Measurements from ENCODE around the gene ARHGAP26.
A peak's percentile ranks its signal among the peaks of the same experiment; 100 is the strongest.

ARHGAP26 gene

DNA sequence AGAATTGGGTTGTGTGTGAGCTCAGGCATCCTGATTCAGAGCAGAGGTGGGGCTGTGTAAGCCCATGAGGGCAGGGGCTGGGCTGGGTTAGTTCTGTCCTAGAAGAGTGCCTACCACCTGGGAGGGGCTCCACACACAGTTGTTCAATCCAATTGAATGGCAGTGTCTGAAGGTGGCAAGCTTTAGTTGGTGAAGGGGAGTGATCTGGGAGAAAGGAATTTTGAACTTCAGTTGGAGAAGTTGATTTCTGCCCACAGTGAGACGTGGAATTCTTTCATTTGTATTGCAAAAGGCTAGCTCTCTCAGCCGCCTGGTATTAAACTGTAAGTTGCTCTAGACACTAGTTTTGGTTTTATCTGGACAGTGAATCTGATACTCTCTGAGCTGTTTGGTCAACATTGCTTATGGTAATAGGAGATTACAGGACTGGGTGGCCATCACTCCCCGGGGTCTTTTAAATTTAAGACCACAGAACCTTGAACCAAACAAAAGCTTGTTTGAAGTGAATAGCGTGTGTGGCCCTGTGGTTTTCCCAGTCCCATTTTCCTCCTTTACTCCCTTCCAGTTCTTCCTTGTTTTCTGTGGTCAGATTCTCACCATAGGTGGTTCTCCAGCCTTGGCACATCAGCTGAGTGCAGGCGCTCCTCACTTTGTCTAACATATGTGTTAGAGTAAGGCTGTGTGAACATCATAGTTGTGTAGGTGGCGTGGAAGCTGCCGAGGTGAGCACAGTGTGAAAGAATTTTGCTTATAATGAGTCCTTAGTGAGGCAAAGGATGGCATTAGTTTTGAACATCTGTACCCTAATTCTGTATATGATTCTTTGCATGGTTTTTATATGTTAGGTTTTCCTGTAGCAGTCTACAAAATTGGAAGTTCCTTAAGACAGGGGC, 78.0 kb downstream of the ARHGAP26 start:
- DNase-seq (ENCODE audit: low spot score) (no peak), FAIRE-seq (no peak)

DNA sequence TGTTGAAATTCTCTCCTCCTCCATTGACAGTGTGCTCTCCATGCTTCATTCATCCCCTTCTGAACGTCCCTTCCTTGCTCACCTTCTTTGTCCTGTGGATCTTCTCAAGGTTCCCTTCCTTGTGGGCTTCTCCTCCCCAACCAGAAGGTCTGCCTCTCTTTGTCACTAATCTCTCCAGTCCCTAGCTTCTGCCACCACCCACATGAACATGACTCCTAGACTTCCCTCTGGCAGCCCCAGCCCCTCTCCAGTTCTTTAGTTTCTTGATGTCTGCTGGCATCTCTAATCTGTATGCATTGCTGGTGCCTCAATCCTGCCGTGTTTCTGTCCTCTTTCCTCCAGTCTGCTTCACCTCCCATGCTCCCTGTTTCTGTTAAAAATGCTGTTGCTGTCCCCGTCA, 79.3 kb downstream of the ARHGAP26 start:
- FAIRE-seq (no peak), DNase-seq (ENCODE audit: low spot score) (no peak)

DNA sequence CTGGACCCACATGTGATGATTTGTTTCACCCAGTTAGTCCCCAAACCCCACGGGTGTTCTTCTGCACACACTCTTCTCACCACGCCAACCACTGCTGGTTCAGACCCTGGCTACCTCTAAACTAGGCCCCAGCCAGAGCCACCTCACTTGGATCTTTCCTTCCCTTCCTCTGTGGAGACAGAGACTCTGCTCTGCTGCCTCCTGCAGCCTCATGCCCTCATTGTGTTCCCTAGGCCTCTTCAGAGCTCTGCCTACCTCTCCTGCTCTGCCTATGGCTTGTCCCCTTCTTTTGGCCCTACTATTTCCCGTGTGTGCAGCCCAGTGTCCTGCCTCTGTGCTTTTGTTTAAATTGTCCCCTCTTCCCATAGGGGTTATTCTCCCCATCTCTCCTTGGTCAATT, 79.7 kb downstream of the ARHGAP26 start:
- no peak for DNase-seq (ENCODE audit: low spot score)
- no peak for FAIRE-seq

DNA sequence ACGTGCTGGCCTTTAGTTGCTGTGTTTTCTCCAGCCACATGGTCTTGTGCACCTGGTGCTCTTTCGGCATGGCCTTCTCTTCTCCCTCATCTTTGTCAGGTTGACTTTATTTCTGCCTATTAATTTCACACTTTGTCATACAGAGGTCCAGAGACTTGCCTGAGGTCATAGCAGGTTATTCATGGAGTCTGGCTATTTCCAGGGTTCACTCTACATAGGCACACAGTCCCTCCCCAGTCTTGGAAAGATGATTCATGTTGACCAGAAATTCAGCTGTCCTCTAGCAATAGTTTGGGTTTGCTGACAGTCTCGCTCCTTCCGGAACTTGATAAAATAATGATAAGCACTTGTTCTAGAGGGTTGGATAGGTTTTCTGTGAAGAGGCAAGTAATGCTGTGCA, 81.6 kb downstream of the ARHGAP26 start:
- FAIRE-seq (no peak), DNase-seq (ENCODE audit: low spot score) (no peak)

DNA sequence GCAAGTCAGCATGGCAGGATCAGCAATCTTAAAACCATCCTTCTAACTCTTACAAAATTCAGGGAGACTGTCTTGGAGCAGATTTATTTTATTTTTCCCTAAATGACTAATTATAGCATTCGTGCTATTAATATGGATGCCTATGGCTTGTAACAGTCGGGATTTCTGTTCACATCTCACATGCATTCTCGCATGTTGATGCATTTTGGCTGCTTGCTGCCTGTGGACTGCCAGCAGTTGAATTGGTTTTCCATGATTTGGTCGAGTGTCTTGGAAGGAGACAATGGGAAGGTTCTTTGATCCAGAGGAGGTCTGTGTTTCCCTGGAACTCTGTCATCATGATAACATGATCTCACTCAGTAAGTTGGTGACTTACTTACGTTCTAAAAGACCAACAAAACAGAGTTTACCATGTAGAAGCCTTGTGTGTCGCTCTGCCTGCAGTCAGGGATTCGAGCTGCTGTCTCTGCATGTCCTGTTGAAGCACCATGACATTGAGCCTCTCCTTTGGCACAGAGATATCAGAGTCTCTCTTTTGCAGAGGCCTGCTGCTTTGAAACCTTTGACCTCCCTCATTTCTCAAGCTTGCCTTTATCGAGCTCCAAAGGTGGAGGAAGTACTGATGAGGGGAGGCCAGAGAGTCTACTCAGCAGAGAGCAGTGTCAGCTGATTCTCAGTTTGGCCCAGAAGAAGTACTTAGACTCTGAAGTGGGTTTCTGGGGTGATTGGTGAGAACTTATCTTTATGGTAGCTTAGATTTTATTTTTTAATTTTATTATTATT, 82.4 kb downstream of the ARHGAP26 start:
- DNase-seq (ENCODE audit: low spot score) (no peak), FAIRE-seq (no peak)

DNA sequence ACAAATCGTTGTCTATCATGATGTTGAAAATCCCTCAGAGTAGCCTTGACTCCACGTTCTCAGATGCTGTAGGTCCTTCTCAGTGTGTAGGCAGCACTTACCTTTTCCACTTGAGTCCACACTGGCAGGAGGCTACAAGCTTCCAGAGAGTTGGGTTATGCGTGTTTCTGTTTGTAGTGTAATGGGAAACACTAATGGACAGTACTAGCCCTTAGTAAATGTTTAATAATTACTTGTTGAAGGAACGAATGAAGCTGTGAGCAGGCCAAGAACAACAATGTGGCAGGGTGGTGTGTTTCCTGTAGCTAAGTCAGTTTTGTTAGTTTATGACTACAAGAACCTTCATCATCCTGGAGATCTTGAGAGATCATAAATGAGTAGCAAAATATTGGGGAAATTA, 83.5 kb downstream of the ARHGAP26 start:
- no peak for FAIRE-seq
- no peak for DNase-seq (ENCODE audit: low spot score)

DNA sequence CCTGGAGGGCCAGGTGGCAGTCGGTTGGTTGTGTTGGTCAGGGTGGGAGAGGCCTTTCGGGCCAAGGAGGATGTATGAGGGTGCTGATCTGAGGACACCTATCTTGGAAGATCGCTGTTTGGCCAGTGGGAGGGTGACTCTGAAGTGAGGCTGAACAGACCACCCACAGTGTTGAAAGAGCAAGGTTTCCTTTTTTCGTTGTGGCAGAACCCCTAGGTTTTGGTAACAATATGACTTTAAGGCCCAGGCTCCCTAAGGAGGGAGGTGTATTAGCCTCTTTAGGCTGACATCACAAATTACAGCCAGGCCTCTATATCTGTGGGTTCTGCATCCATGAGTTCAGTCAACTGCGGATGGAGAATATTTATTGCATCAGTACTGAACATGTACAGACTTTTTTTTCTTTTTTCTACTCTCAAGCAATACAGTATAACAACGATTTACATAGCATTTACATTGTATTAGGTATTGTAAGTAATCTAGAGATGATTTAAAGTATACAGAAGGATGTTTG, 86.1 kb downstream of the ARHGAP26 start:
- DNase-seq (ENCODE audit: low spot score) (no peak), FAIRE-seq (no peak)

DNA sequence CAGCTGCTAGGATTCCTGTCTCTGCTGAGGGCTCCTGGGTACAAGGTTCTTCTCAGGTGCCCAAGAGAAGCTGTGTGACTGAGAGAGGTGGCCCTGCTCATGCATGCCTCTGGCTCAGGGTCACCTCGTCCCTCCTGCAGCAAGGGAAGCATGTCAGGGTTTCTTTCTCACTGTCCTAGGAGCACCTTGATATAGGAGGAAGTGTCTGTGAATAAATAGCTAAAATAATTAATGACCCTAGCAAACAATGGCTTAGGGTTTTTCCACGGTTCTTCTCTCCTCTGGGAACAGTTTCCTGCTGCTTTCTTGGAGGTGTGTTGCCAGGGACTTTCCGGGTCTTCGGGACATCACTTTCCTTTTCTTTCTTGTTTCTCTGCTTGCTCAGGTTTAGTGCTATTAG, 87.2 kb downstream of the ARHGAP26 start:
- DNase-seq (ENCODE audit: low spot score) (peak; percentile 54), FAIRE-seq (peak; percentile 68)

DNA sequence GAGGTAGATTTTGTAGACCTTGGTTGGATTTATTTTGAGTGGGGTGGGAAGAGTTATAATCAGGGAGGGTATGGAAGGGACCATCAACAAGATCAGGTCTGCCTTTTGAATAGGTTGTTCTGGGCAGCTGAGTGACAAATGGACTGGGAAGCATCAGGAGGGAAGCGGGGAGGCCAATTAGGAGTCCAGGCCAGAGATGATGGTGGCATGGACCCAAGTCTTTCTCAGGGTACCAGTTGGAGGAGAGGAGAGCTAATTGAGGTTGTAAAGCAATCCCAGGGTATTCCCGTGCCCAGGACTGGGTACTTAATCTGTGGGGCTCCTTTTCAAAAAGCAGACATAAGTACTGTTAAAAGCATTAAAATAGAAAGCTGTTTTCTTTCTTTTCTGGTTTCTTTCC, 88.9 kb downstream of the ARHGAP26 start:
- DNase-seq (ENCODE audit: low spot score) = no peak
- no peak for FAIRE-seq

DNA sequence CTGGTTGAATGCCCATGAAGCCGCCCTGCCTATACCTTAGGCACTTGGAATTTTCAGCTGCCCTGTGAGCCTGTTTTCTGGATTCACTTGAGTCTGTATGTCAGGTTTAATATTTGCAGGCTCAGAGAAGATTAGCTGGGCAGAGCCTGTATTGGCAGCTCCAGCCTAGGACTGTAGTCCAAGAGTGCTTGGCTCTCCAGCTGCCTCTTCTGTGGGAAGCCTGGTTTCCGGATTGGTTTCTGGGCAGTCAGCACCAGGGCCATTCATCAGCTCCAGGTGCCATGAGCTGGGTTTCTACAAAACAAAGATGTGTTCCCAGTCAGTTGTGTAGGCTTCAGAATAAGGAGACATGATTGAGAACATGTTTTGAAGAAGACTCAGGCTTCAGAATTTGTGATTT, 90.1 kb downstream of the ARHGAP26 start:
- no peak for FAIRE-seq
- no peak for DNase-seq (ENCODE audit: low spot score)

DNA sequence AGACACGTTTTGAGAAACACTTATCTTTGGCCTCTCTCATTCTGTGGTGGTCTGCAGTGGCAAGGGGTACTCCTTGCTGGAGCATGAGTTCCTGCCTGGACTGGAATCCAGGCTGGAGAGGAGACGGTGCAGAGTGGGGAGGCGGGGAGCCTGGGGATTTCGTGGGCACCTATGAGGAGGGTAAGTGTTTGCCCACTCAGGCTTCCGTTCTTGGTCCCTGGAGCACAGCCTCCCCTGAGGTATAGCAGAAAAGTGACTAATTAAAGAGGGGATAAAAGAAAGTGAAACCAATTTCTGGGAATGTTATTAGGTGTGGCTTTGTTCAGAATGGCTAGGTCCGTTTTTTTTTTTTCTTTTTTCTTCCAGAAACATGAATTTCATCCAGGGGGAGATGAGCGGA, 90.8 kb downstream of the ARHGAP26 start:
- DNase-seq (ENCODE audit: low spot score) (peak; percentile 15), FAIRE-seq (no peak)

DNA sequence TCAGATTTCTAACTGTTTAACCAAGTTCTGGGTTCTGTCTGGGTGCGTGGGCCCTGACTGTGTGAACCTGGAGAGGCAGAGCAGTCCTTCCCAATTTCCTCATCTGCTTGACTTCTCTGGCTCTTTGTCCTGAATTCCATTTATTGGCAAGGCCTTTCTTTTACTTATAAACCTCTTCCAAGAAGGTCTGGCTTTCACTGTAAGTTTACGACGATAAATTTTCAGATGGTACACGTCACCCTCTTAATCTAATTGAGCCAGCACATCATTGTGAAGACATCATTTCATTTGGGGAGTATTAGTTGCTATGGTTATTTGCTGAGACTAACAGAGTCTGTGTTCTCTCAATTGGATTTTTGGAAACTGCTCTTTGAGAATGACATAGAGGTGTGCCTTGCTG, 92.4 kb downstream of the ARHGAP26 start:
- FAIRE-seq (no peak), DNase-seq (ENCODE audit: low spot score) (no peak)

DNA sequence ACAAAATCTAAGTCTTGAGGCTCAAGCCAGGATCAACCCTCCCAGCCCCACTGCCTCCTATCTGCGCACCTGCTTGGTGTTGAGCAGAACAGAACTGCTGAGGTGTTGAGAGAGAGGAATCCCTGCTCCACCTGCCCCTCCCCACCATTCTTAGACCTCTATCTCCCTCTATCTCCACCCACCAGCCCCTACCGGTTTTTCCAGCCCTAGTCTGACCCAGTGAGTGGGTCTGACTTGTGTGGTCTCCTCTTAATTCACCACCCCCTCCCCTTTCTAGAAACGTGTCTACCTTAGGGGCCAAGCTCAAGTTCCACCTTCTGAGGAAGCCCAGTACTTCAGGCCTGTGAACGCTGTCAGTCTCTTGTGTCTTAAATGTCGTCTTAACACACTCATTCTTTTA, 93.7 kb downstream of the ARHGAP26 start:
- no peak for FAIRE-seq
- DNase-seq (ENCODE audit: low spot score) = no peak

DNA sequence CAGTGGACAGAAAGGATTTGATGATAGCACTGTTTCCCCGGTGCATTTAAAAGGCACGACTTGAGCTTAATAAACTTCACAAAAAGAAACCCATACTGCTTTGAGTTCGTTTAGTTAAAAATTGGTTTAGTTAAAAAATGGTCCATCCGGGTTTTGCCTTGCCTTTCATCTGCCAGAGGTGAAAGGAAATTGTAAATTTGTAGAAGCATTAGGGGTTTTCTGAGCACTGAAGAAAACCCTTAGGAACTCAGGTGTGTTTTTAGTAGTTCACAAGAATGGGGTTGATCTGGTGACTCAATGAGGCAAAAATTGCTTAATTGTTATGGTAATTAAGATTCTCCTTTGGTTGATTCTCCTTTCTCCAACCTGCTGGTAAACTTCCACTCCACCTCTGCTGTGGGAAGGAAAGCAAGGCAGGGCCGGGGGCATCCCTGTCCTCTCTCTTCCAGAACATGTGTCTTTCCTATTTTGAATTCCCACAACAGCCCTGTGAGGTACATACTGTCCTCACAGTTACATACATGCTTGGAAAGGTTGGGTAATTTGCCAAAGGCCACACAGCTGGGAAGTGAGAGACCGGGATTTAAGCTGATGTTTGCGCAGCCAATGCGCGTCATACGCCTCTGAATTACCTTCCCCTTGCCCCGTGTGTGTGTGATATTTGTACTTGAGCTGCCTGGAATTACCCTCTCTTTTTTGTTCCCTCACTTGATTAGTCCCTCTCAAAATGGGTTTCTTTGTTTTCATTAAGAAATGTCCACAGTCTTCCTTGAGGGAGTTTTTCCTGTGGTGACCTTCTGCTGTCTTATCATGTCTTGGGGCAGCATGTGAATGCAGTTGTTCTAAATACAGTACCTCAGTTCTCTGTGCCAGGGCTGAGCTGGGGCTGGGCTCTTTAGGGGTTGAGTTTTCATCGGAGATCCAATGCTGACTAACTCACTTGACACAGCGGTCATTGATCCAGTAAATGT, 94.4 kb downstream of the ARHGAP26 start:
- FAIRE-seq = no peak

DNA sequence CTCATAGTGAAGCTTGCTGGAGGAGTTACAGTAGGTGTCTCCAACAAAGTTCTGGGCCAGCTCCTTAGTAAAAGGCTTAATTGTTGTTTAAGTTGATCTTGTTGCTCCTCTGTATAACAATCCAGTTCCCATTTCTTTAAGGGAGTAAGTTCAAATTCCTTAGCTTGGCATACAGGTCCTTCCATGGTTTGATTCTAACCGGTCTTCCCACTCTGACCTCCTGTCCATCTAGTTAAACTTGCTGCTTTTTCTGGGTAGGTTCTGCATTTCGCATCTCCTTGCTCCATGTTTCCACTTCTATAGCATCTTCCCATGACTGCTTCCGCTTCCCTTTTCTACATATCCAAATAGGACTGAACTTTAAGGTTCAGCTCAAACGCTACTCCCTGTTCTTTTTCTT, 95.5 kb downstream of the ARHGAP26 start:
- no peak for DNase-seq (ENCODE audit: low spot score)
- no peak for FAIRE-seq

More for the DNA sequence above, 94.4 kb downstream of the ARHGAP26 start:
- DNase-seq (ENCODE audit: low spot score) = no peak

DNA sequence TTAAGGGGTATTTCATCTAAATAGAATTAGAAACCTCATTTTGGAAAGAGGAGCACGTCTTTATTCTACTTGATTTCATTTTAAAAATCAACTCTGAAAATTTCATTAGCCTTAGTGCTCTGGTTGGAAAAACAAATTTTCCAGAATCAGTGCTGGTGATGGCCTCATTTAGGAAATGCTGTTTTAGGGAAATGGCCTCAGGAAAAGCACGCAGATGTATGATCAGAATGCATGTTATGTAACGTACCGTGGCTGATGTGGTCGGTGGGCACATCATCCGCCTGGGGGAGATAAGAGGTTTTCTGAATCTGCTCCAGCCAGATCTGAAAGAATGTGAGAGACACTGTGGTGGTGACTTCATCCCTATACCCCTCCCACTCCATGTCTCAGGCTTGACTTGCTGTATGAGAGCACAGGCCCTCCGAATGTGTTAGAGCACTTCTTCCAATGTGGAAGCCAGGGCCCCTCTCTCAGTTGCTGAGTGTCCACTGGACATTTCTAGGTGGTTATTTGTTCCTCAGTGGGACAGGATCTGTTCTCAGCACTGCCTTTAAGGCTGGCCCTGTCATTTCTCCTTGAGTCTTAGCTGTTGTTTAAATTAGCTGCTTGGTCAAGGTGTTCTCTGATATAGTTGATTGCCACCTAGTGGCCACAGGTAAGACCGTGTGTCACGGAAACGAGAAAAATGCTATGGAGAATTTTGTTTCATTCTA, 96.5 kb downstream of the ARHGAP26 start:
- FAIRE-seq (peak; percentile 66), DNase-seq (ENCODE audit: low spot score) (peak; percentile 60)

DNA sequence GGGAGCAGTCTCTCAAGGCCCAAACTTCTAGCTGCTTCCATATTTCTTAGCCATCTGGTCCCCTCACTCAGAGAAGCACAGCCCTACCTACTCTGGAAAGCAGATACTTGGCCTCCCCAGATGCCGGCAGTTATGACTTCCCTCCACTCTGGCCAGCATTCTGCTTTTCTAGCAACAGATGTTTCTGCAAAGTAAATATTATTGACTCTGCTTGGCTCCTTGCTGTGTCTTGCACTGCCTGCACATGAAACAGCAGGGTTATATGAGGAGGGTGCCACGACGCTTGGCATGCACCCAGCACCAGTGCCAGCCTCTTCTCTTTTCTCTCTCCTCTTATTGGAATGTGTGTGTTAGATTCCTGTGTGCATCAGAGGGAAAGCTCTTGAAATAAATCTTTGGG, 99.7 kb downstream of the ARHGAP26 start:
- FAIRE-seq (no peak), DNase-seq (ENCODE audit: low spot score) (no peak)

DNA sequence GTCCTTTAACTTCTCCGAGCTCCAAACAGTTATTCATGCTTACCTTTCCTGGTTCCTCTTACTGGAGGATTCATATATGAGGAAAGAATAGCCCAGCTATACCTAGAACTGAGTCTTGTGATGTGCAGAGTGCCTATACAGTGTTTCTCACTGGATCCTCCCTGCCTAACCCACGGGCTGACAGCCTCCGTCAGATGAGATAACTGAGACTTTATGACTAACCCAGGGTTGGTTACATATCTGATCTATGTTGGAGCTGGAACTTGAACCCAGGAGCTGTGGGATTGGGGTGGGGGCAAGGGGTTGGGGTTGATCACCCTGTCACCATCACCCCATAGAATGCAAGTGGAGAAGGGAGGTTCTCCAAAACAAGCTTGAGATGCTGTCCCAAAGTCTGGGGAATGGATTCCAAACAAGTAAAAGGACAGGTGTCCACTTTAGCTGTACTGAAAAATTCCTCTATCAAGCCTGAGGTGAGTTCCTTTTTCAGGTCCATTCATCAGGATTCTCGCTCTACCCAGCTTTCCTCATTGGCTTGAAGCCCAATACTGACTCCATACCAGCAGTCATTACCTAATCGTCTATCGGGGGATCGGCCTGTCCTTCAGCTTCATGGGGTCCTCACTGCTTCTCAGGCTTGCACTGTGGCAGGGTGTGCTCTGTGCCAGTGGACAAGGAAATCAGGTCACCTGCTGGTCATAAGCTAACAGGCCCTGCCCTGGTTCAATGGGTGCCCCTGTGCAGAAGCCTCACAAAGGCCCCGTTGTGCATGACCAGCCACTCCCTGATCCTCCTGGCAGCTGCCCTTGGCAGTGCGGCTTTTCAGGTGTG, 100.6 kb downstream of the ARHGAP26 start:
- no peak for FAIRE-seq
- DNase-seq (ENCODE audit: low spot score) = no peak

DNA sequence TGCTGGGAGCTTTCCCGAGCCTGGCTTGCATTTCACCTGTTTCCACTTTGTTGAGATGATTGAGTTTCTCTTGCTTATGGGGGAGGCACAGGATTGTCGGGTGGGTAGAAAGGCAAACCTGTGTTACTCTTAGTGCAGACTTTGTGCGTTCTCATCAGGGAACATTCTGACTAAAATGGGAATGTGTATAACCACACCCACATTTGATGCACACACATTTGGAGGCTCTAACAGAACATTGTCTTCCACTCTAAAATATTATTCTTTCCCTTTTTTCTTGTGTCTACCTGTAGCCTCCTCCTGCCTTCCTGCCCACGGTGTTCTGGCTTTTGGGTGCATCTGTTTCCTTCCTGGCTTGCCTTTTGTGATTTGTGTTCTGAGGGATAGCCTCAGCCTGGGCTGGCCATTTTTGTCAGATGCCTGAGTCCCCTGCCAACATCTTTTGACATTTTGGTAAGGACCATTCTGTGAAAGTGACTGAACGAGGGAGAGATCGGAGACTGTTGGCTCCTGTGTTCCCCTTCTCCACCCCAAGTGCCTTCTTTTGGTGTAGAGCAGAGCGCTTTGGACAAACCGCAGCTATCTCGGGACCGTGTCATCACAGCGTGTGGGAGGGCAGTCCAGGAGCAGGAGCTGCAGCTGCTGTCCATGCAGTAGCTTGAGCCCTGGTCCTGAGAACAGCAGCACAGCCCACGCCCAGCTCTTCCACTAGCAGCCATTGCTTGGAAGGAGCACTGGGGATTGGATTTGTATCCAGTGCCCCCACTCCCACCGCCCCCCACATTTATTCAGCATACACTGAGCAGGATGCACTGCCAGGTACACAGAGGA, 101.4 kb downstream of the ARHGAP26 start:
- DNase-seq (ENCODE audit: low spot score) (no peak), FAIRE-seq (no peak)

Measured in RCC 7860 (cell line).